ENCODE measurements around the gene UFC1. TPM values are rescaled to one million over a fixed set of nuclear protein-coding genes. Genes with fewer than 3 reads are reported as not detected.
A peak's percentile ranks its signal among the peaks of the same experiment; 100 is the strongest.

UFC1 gene
- total and polyA plus RNA-seq, 2 of the 13 experiments (the other 11 are each of a cell fraction or from before 2014, with no cell fraction given) = 72.8 to 85.2 TPM

DNA sequence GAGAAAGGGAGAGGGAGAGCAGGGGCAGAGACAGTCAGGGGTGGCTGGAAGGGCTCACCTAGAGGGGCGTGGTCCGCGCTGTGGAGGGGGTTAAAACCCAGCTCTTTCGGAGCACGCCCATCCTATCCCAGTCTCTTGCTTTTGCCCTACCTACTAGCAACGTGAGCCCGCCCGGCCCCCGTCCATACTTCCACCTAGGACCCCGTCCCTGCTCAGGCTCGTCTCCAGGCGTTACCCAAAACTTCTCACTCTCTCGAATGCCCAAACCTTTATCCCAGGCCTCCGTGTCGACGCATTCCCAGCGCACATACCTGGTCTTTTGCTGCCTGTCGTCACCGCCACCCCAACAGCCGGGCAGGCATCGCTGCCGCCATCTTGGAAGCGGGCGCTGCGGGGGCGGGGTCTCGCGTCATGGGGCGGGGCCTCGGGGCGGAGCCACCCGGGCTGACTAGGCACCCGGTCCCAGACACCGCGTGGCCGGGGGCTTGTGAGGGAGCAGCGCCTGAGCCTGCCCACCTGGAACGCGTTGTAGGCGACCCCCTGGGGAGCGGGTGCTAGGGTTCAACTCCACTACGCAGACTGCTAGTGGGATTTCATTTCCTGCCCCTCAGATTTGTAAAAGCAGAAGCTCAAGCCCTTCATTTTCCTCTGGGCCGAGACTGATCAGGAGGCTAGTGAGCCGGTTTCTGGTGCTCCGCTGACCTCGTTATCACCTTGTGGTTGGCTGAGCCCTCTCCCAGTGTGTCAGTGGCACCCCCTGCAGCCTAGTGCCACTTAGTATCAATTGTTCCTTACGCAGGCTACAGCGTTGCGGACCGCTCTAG is 23.5 kb downstream of the UFC1 start, which contains the start of gene B4GALT3 (continued):
- no peak for TF ChIP-seq SOX6 (IDR thresholded peaks at IDR 0.05)
- peak; percentile 83 for TF ChIP-seq SOX6 (CRISPR knock-in tag; IDR thresholded peaks at IDR 0.05)
- TF ChIP-seq FOXP1 (IDR thresholded peaks at IDR 0.05) = no peak
- TF ChIP-seq FOXP1 (CRISPR knock-in tag; IDR thresholded peaks at IDR 0.05) = 0 out of 2 replicates have a peak, but pooled peaks have one; percentile 6
- no peak; the same call in 1 of the 2 replicates for TF ChIP-seq ZNF136 (CRISPR knock-in tag; IDR thresholded peaks at IDR 0.05; ENCODE audit: low read depth)
- TF ChIP-seq, protein P1, sequence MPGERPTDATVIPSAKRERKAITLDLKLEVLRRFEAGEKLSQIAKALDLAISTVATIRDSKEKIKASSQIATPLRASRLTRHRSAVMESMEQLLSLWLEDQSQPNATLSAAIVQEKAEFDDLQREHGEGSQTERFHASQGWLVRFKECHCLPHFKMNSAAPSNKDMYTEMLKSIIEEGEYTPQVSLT (CRISPR knock-in tag; IDR thresholded peaks at IDR 0.05; ENCODE audit: borderline replicate concordance, low read depth) = no peak
- peak; percentile 87; the same call in 1 of the 2 replicates for TF ChIP-seq ZNF782 (CRISPR knock-in tag; IDR thresholded peaks at IDR 0.05; ENCODE audit: borderline replicate concordance)
- TF ChIP-seq ZNF761 (CRISPR knock-in tag; conservative IDR thresholded peaks at IDR 0.05) = peak; percentile 87
- peak; percentile 12; the same call in 1 of the 2 replicates for TF ChIP-seq SOX13 (IDR thresholded peaks at IDR 0.05)
- peak in 1 of 2 experiments; percentile 35; a peak in 2 of 4 replicates for TF ChIP-seq SOX13 (CRISPR knock-in tag; conservative IDR thresholded peaks at IDR 0.05 in 1 of 2, IDR thresholded peaks at IDR 0.05 in 1 of 2)
- TF ChIP-seq SPEN (CRISPR knock-in tag; IDR thresholded peaks at IDR 0.05; ENCODE audit: low read depth) = peak; percentile 68
- TF ChIP-seq MEIS2 (CRISPR knock-in tag; IDR thresholded peaks at IDR 0.05) = peak; percentile 55; the same call in 1 of the 2 replicates
- no peak for TF ChIP-seq ZNF615 (CRISPR knock-in tag; IDR thresholded peaks at IDR 0.05; ENCODE audit: borderline replicate concordance)
- TF ChIP-seq, protein P2, sequence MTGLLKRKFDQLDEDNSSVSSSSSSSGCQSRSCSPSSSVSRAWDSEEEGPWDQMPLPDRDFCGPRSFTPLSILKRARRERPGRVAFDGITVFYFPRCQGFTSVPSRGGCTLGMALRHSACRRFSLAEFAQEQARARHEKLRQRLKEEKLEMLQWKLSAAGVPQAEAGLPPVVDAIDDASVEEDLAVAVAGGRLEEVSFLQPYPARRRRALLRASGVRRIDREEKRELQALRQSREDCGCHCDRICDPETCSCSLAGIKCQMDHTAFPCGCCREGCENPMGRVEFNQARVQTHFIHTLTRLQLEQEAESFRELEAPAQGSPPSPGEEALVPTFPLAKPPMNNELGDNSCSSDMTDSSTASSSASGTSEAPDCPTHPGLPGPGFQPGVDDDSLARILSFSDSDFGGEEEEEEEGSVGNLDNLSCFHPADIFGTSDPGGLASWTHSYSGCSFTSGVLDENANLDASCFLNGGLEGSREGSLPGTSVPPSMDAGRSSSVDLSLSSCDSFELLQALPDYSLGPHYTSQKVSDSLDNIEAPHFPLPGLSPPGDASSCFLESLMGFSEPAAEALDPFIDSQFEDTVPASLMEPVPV (CRISPR knock-in tag; IDR thresholded peaks at IDR 0.05) = peak; percentile 86
- TF ChIP-seq ZNF510 (CRISPR knock-in tag; IDR thresholded peaks at IDR 0.05; ENCODE audit: low read depth) = peak; percentile 91
- no peak for TF ChIP-seq TOPORS (CRISPR knock-in tag; IDR thresholded peaks at IDR 0.05)
- TF ChIP-seq RFX3 (CRISPR knock-in tag; IDR thresholded peaks at IDR 0.05) = no peak
- TF ChIP-seq CBX1 (IDR thresholded peaks at IDR 0.05; ENCODE audit: low read depth) = no peak
- no peak for TF ChIP-seq FOXM1 (CRISPR knock-in tag; IDR thresholded peaks at IDR 0.05)
- TF ChIP-seq ZNF674 (CRISPR knock-in tag; IDR thresholded peaks at IDR 0.05; ENCODE audit: low read depth) = no peak
- no peak for TF ChIP-seq HNRNPK (IDR thresholded peaks at IDR 0.05; ENCODE audit: low read depth, low read length, poor library complexity, severe bottlenecking)
- TF ChIP-seq DPF2 (CRISPR knock-in tag; IDR thresholded peaks at IDR 0.05; ENCODE audit: borderline replicate concordance, low read depth) = no peak
- no peak for TF ChIP-seq NFIB (CRISPR knock-in tag; IDR thresholded peaks at IDR 0.05; ENCODE audit: borderline replicate concordance)

Data from HepG2 (cell line).